HCT116 (cell line): ENCODE measurements around the gene BTN1A1. TPM values are rescaled to one million over a fixed set of nuclear protein-coding genes. Genes with fewer than 3 reads are reported as not detected.
A peak's percentile ranks its signal among the peaks of the same experiment; 100 is the strongest.

Source experiments
- ATAC-seq: fragments of 200-7000 bp; cut with Tn5 transposase; 2 replicates; pipeline ENCODE4 v1.9.1; 2020; ENCODE audit warnings: mild to moderate bottlenecking, moderate library complexity
- BruUV-seq: library from RNA; stranded (reverse); fragments of 400-500 nt; replicated peaks from 2 replicates; lab custom pipeline; 2021; lab: Mats Ljungman, UMichigan
- CTCF ChIA-PET: fragments of 300-600 bp; sonication (Branson Sonifier 250); formaldehyde crosslinking; loops from one replicate; lab custom pipeline; 2021; ENCODE audit warnings: antibody characterized with exemption; lab: Charles Lee
- POLR2A ChIA-PET: fragments of 300-600, 350-600 bp; sonication (Branson Sonifier 250); formaldehyde crosslinking; loops from one replicate; lab custom pipeline; 2021; ENCODE audit warnings: antibody characterized with exemption; lab: Charles Lee
- RAD21 ChIA-PET, 2 experiments: fragments of 300-600 bp; sonication (Branson Sonifier 250); formaldehyde crosslinking; loops; one replicate each; lab custom pipeline; 2023; ENCODE audit warnings: low total read pairs in 2 of 2; ENCODE audit not compliant: uncharacterized antibody in 2 of 2, unreplicated experiment in 2 of 2, low non-redundant PET in 1 of 2; lab: Charles Lee
- DNase-seq: peaks from one replicate; pipeline ENCODE4 v3.0.0-alpha.2; 2010; ENCODE audit warnings: low read depth, low spot score
- H2AFZ ChIP-seq: fragments of 200-600 bp; shearing (Covaris generic), sonication (generic); 2 replicates; pipeline ENCODE4 v1.6.1; 2017; ENCODE audit warnings: low read depth, mixed run types, mixed read lengths, antibody characterized with exemption, low read length; ENCODE audit not compliant: poor library complexity, severe bottlenecking
- H3K27ac ChIP-seq: 2 replicates; pipeline ENCODE4 v1.5.1; 2012; ENCODE audit warnings: low read depth, low read length
- H3K27me3 ChIP-seq: fragments of 200-600 bp; sonication (generic); 2 replicates; pipeline ENCODE4 v1.6.1; 2016; ENCODE audit warnings: mixed run types, low read length, mixed read lengths; ENCODE audit not compliant: insufficient read depth
- H3K36me3 ChIP-seq, 2 experiments: fragments of 200-500 bp in 1 of 2; fragments of 200-600 bp in 1 of 2; sonication (Bioruptor generic) in 1 of 2; sonication (generic) in 1 of 2; 2 replicates each; pipeline versions ENCODE4 v1.5.1 to v1.6.1; 2014 to 2016; ENCODE audit warnings: low read length in 2 of 2, inconsistent platforms in 1 of 2, mixed read lengths in 1 of 2, mixed run types in 1 of 2; ENCODE audit not compliant: insufficient read depth in 2 of 2, control insufficient read depth in 1 of 2
- H3K4me1 ChIP-seq, 2 experiments: fragments of 200-600 bp in 1 of 2; sonication (generic) in 1 of 2; 2 replicates each; pipeline versions ENCODE4 v1.5.1 to v1.6.1; 2012 to 2017; ENCODE audit warnings: low read length in 2 of 2, inconsistent platforms in 1 of 2, mild to moderate bottlenecking in 1 of 2, mixed read lengths in 1 of 2, mixed run types in 1 of 2, moderate library complexity in 1 of 2; ENCODE audit not compliant: insufficient read depth in 2 of 2, control insufficient read depth in 1 of 2
- H3K4me2 ChIP-seq: fragments of 200-600 bp; sonication (generic); 2 replicates; pipeline ENCODE4 v1.6.1; 2017; ENCODE audit warnings: mixed run types, low read length, mixed read lengths
- H3K4me3 ChIP-seq, 2 experiments: fragments of 200-600 bp in 1 of 2; sonication (generic) in 1 of 2; replicated peaks in 1 of 2; 2 replicates each; pipeline ENCODE4 v1.5.1; 2011 to 2016; ENCODE audit warnings: low read length in 2 of 2, control low read depth in 1 of 2, low read depth in 1 of 2, mild to moderate bottlenecking in 1 of 2, mixed read lengths in 1 of 2, mixed run types in 1 of 2
- H3K79me2 ChIP-seq: fragments of 200-600 bp; sonication (generic); 2 replicates; pipeline ENCODE4 v1.6.1; 2017; ENCODE audit warnings: mild to moderate bottlenecking, mixed run types, low read length, moderate library complexity, mixed read lengths; ENCODE audit not compliant: insufficient read depth
- H3K9ac ChIP-seq: fragments of 200-600 bp; sonication (generic); 2 replicates; pipeline ENCODE4 v1.6.1; 2016; ENCODE audit warnings: low read length, mixed read lengths
- H3K9me2 ChIP-seq: fragments of 200-600 bp; sonication (generic), shearing (Covaris generic); 2 replicates; pipeline ENCODE4 v1.6.1; 2017; ENCODE audit warnings: mixed run types, mild to moderate bottlenecking, moderate library complexity; ENCODE audit not compliant: insufficient read depth
- H3K9me3 ChIP-seq, 2 experiments: fragments of 200-500 bp in 1 of 2; fragments of 200-600 bp in 1 of 2; sonication (Bioruptor generic) in 1 of 2; sonication (generic) in 1 of 2; 2 replicates each; pipeline ENCODE4 v1.6.1; 2014 to 2017; ENCODE audit warnings: low read length in 2 of 2, mixed read lengths in 2 of 2, inconsistent platforms in 1 of 2, low read depth in 1 of 2, mild to moderate bottlenecking in 1 of 2, mixed run types in 1 of 2, moderate library complexity in 1 of 2; ENCODE audit not compliant: control insufficient read depth in 1 of 2, insufficient read depth in 1 of 2
- H4K20me1 ChIP-seq: fragments of 200-600 bp; sonication (generic), shearing (Covaris generic); 2 replicates; pipeline ENCODE4 v1.6.1; 2017; ENCODE audit warnings: mixed run types, mild to moderate bottlenecking, moderate library complexity; ENCODE audit not compliant: insufficient read depth
- CEBPB ChIP-seq: IDR thresholded peaks from 2 replicates; pipeline ENCODE4 v1.6.1; 2012; ENCODE audit warnings: low read depth
- FOSL1 ChIP-seq: IDR thresholded peaks from 2 replicates; pipeline ENCODE4 v1.6.1; 2012; ENCODE audit warnings: low read depth
- MAX ChIP-seq: IDR thresholded peaks from 2 replicates; pipeline ENCODE4 v1.6.1; 2012
- REST ChIP-seq: IDR thresholded peaks from 2 replicates; pipeline ENCODE4 v1.6.1; 2012; ENCODE audit warnings: low read depth
- ZFX ChIP-seq: fragments of 450-650 bp; IDR thresholded peaks from 2 replicates; pipeline ENCODE4 v1.6.1; 2017
- ZNF274 ChIP-seq: fragments of 200-500 bp; sonication (Bioruptor generic); IDR thresholded peaks from 2 replicates; pipeline ENCODE4 v1.6.1; 2014; ENCODE audit warnings: mild to moderate bottlenecking, low read depth, low read length, inconsistent platforms
- intact Hi-C: fragments of 100-400 bp; cut with micrococcal nuclease; formaldehyde crosslinking; loops from 2 replicates; pipeline ENCODE4 v1.10.0; 2022
- total RNA-seq: library from RNA; stranded (reverse); gene quantifications from one replicate; pipeline ENCODE4 v1.2.1, GENCODE V29; 2021; ENCODE audit not compliant: unreplicated experiment

The BTN1A1 gene
- total RNA-seq, 1 experiment from 2014 or later, result 0.32 TPM

- peak; percentile 61 for TF ChIP-seq MAX
- no peak for TF ChIP-seq CEBPB
- TF ChIP-seq FOSL1, result no peak
These were observed 26.2 kb upstream of the BTN1A1 start (continued) for GRCh38 chr6:26473758-26474438.

- intact Hi-C loops, result no loop called here
- Histone ChIP-seq H3K4me3 (peak overlapping the region; percentile 43 to 49), H3K79me2 (no peaks in the 10 kb centered on the region), H4K20me1 (no peaks in the 10 kb centered on the region), H3K27me3 (no peaks in the 10 kb centered on the region), H3K27ac (peak overlapping the region; percentile 61), H3K4me2 (peak overlapping the region; percentile 73), H3K4me1 (peaks cover 15 to 28% of the 10 kb centered on the region in 2 experiments), H2AFZ (peak overlapping the region; percentile 51), H3K9me3 (peaks cover 0 to 6% of the 10 kb centered on the region in 2 experiments; a peak in 1 of 4 replicates), H3K9ac (peak overlapping the region; percentile 54), H3K36me3 (no peaks in the 10 kb centered on the region; a peak in 1 of 4 replicates), H3K9me2 (no peaks in the 10 kb centered on the region)
- TF ChIP-seq CEBPB (no peak), ZNF274 (no peak), ZFX (no peak), REST (no peak)
- ATAC-seq (0 out of 2 replicates have a peak, but pooled peaks have one; percentile 14), DNase-seq (no peak)
- POLR2A ChIA-PET, result interaction anchor here (0.7 kb wide), 1 partner anchor 16 kb away, joined by 4 read pairs; no protein-coding TSS in a partner anchor
- CTCF ChIA-PET, result no interaction called here
- RAD21 ChIA-PET, result no interaction called here
- TSS peak; percentile 62 for BruUV-seq
These were observed 25.6 kb upstream of the BTN1A1 start for GRCh38 chr6:26474439-26474881.
